Activated T-cell treated with anti-CD3 and anti-CD28 coated beads, Interleukin-2, amount 50 U/mL, for 72 hours (primary cell): Measurements from ENCODE around the gene SRP9. TPM values are rescaled to one million over a fixed set of nuclear protein-coding genes. Genes with fewer than 3 reads are reported as not detected.
"Not testable (repeated sequence)": the region's sequence is repeated elsewhere in the genome, so short reads cannot be mapped to it uniquely, and the experiment has no call there.

ENCODE experiments used
- ATAC-seq, 2 donors: fragments of 150-1000 bp; cut with Tn5 transposase; replicated peaks in 1 of 2; 2 replicates each; pipeline ENCODE4 v1.10.0; 2021; ENCODE audit warnings: moderate library complexity in 2 of 2, mild to moderate bottlenecking in 1 of 2
- DNase-seq, 2 donors: peaks; one replicate each; pipeline ENCODE4 v3.0.0; 2021 to 2022; ENCODE audit warnings: mixed read lengths in 1 of 2
- H3K27ac Mint-ChIP-seq: one replicate; pipeline ENCODE4 v1.8.0; 2022; ENCODE audit warnings: mild to moderate bottlenecking, moderate library complexity, mixed read lengths
- H3K27me3 Mint-ChIP-seq: one replicate; pipeline ENCODE4 v1.8.0; 2022; ENCODE audit warnings: low read depth, mixed read lengths
- H3K36me3 Mint-ChIP-seq, 2 donors: one replicate each; pipeline ENCODE4 v1.8.0; 2022; ENCODE audit warnings: mixed read lengths in 2 of 2, mild to moderate bottlenecking in 1 of 2; ENCODE audit not compliant: insufficient read depth in 2 of 2
- H3K4me1 Mint-ChIP-seq: one replicate; pipeline ENCODE4 v1.8.0; 2022; ENCODE audit warnings: low read depth, mixed read lengths
- H3K4me3 Mint-ChIP-seq, 2 donors: one replicate each; pipeline ENCODE4 v1.8.0; 2022; ENCODE audit warnings: mild to moderate bottlenecking in 2 of 2, mixed read lengths in 2 of 2, moderate library complexity in 2 of 2
- H3K9me3 Mint-ChIP-seq, 2 donors: one replicate each; pipeline ENCODE4 v1.8.0; 2022; ENCODE audit warnings: mixed read lengths in 2 of 2
- total RNA-seq, 2 donors: library from RNA; stranded (reverse); gene quantifications; one replicate each; pipeline ENCODE4 v1.2.3, GENCODE V29; 2022

SRP9 gene
- total RNA-seq, 2 donors from 2014 or later = 217 to 239 TPM

- no peaks in the 10 kb centered on the region for H3K27me3 Mint-ChIP-seq
- peaks cover 2% of the 10 kb centered on the region in 2 donors for H3K36me3 Mint-ChIP-seq
- no peak for DNase-seq
- H3K4me3 Mint-ChIP-seq = no peak overlapping the region
- ATAC-seq = no peak
- H3K4me1 Mint-ChIP-seq = peaks cover 4% of the 10 kb centered on the region
- H3K9me3 Mint-ChIP-seq = no peaks in the 10 kb centered on the region
- no peak overlapping the region for H3K27ac Mint-ChIP-seq
Measured at GRCh38 chr1:225774281-225775147, 3.1 kb upstream of the SRP9 start.

DNA sequence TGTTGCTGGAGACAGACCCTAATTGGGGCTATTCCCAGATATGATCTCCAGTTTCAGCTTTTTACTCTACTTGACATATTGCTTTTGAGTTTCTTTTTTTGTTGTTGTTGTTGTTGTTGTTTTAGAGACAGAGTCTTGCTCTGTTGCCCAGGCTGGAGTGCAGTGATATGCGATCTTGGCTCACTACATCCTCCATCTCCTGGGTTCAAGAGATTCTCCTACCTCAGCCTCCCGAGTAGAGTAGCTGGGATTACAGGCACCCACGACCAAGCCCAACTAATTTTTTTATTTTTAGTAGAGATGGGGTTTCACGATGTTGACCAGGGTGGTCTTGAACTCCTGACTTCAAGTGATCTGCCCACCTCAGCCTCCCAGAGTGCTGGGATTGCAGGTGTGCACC is 1.3 kb upstream of the SRP9 start:
- Mint-ChIP-seq H3K4me1 (peaks cover 19% of the 10 kb centered on the region), H3K27me3 (no peaks in the 10 kb centered on the region), H3K27ac (no peak overlapping the region), H3K9me3 (no peaks in the 10 kb centered on the region), H3K36me3 (peaks cover 6 to 12% of the 10 kb centered on the region in 2 donors), H3K4me3 (no peak overlapping the region)
- ATAC-seq = no peak
- no peak for DNase-seq

DNA sequence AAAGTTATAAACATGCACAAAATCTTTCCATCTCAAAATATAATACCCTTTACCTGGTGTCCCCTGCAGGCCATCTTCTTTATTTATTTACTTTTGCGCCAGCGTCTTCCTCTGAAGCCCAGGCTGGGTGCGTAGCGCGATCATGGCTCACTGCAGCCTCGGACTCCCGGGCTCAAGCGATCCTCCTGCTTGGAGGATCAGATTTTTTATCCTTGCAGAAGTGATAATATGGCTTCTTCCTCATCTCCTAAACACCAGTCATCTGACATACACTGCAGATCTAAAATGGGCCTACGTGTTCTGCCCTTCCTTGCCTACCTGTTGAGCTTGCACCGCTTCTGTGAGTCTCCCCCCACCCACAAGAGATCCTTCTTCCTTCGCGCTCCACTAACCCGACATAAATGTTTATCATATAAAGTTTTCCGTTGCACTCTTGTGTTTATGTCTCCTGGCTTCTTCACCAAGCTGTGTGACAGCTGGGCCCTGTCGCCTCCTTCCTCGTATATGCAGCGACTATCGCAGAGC is 506 bp upstream of the SRP9 start:
- H3K4me3 Mint-ChIP-seq = no peak overlapping the region
- no peak overlapping the region for H3K27ac Mint-ChIP-seq
- no peaks in the 10 kb centered on the region for H3K9me3 Mint-ChIP-seq
- H3K36me3 Mint-ChIP-seq = peaks cover 6 to 12% of the 10 kb centered on the region in 2 donors
- H3K27me3 Mint-ChIP-seq = no peaks in the 10 kb centered on the region
- DNase-seq (no peak), ATAC-seq (peak; percentile 31 to 32)
- H3K4me1 Mint-ChIP-seq = peaks cover 28% of the 10 kb centered on the region

DNA sequence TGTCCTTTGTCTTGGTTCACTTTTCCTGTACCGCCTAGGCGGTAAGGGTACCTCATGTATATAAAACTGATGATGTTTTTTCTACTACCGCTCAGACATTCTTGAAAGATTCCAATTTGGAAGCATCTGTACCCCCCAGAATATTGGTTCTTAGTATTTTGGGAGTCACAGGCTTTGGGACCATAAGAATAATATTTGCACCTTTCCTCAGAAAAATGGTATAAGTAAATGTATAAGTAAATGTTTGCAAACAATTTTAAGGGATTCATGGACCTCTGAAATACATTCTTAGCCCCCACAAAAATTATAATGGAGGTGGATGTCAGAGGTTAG is 677 bp downstream of the SRP9 start:
- ATAC-seq (no peak), DNase-seq (no peak)
- no peaks in the 10 kb centered on the region for H3K9me3 Mint-ChIP-seq
- no peak overlapping the region for H3K27ac Mint-ChIP-seq
- peaks cover 11 to 19% of the 10 kb centered on the region in 2 donors for H3K36me3 Mint-ChIP-seq
- H3K4me3 Mint-ChIP-seq = no peak overlapping the region
- peaks cover 36% of the 10 kb centered on the region for H3K4me1 Mint-ChIP-seq
- H3K27me3 Mint-ChIP-seq = no peaks in the 10 kb centered on the region

DNA sequence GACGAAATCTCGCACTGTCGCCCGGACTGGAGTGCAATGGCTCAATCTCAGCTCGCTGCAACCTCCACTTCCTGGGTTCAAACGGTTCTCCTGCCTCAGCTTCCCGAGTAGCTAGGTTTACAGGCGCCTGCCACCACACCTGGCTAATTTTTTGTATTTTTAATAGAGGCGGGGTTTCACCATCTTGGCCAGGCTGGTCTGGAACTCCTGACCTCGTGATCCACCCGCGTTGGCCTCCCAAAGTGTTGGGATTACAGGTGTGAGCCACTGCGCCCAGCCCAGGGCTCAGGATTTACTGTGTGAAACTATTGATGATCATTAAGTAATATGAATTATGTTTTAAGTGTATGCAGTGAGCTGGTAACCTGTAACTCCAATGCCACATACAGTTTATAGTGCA is 1.5 kb downstream of the SRP9 start:
- not testable (repeated sequence) for H3K4me3 Mint-ChIP-seq, H3K27me3 Mint-ChIP-seq, DNase-seq, H3K9me3 Mint-ChIP-seq, H3K27ac Mint-ChIP-seq, ATAC-seq
- Mint-ChIP-seq H3K4me1 (peaks cover 43% of the 10 kb centered on the region), H3K36me3 (peaks cover 13 to 25% of the 10 kb centered on the region in 2 donors)

DNA sequence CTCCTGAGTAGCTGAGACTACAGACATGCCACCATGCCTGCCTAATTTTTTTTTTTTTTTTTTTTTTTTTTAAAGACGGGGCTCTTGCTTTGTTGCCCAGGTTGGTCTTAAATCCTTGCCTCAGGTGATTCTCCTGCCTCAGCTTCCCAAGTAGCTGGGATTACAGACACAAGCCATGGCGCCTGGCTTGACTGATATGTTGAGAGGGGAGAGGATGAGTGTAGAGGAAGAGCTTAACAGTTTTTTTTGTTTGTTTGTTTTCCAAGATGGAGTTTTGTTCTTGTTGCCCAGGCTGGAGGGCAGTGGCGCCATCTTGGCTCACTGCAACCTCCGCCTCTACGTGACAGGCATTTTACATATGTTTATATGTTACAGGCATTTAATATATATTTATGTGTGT is 2.5 kb downstream of the SRP9 start:
- Mint-ChIP-seq H3K4me3 (peak overlapping the region; percentile 39 to 46), H3K4me1 (peaks cover 43% of the 10 kb centered on the region), H3K27ac (no peak overlapping the region), H3K27me3 (no peaks in the 10 kb centered on the region), H3K9me3 (no peaks in the 10 kb centered on the region), H3K36me3 (peaks cover 11 to 29% of the 10 kb centered on the region in 2 donors)
- DNase-seq = no peak
- ATAC-seq = no peak

- no peaks in the 10 kb centered on the region for H3K9me3 Mint-ChIP-seq
- H3K27me3 Mint-ChIP-seq = no peaks in the 10 kb centered on the region
- H3K36me3 Mint-ChIP-seq = peaks cover 13 to 34% of the 10 kb centered on the region in 2 donors
- H3K27ac Mint-ChIP-seq = peak overlapping the region; percentile 51
- ATAC-seq (no peak), DNase-seq (no peak)
- H3K4me1 Mint-ChIP-seq = peaks cover 43% of the 10 kb centered on the region
- peak overlapping the region; percentile 66 to 75 for H3K4me3 Mint-ChIP-seq
Measured at GRCh38 chr1:225780630-225781029, 3.0 kb downstream of the SRP9 start.

- DNase-seq, ATAC-seq, H3K4me3 Mint-ChIP-seq, H3K4me1 Mint-ChIP-seq, H3K9me3 Mint-ChIP-seq, H3K27me3 Mint-ChIP-seq: not testable (repeated sequence)
- Mint-ChIP-seq H3K36me3 (peaks cover 20 to 58% of the 10 kb centered on the region in 2 donors), H3K27ac (peak overlapping the region; percentile 63)
Measured at GRCh38 chr1:225789142-225789541, 11.5 kb downstream of the SRP9 start.

DNA sequence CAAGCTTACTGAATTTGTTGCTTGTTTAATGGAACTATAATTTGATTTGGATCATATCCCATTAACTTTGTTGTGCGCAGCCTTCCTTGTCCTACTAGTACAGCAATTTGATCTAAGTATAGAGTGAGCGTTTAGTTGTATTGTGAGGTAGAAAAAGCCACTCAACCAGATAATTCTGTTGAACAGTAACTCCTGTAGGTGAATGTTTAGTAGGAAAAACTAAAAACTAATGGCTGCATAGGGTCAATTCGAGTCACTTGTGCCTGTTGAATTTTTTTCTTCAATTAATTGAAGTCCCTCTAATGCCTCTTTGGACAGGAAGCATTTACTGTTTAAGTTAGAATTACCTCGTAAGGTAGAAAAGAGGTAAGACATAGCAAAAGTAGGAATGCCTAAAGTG is 17.3 kb downstream of the SRP9 start:
- ATAC-seq (no peak), DNase-seq (no peak)
- no peaks in the 10 kb centered on the region for H3K27me3 Mint-ChIP-seq
- H3K36me3 Mint-ChIP-seq = peaks cover 12 to 18% of the 10 kb centered on the region in 2 donors
- H3K27ac Mint-ChIP-seq = peak overlapping the region; percentile 46
- H3K4me1 Mint-ChIP-seq = no peaks in the 10 kb centered on the region
- no peak overlapping the region for H3K4me3 Mint-ChIP-seq
- H3K9me3 Mint-ChIP-seq = no peaks in the 10 kb centered on the region

DNA sequence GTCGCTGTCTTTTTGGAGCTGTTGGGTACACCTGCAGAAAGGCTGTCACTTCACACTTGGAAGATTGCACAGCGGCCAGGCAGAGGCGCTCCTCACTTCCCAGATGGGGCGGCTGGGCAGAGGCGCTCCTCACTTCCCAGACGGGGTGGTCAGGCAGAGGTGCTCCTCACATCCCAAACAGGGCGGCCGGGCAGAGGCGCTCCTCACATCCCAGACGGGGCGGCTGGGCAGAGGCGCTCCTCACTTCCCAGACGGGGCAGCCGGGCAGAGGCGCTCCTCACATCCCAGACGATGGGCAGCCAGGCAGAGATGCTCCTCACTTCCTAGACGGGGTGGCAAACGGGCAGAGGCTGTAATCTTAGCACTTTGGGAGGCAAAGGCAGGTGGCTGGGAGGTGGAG is 18.5 kb downstream of the SRP9 start:
- H3K9me3 Mint-ChIP-seq, H3K4me1 Mint-ChIP-seq, H3K27me3 Mint-ChIP-seq, H3K27ac Mint-ChIP-seq, H3K4me3 Mint-ChIP-seq, ATAC-seq, DNase-seq: not testable (repeated sequence)
- peaks cover 11 to 12% of the 10 kb centered on the region in 2 donors for H3K36me3 Mint-ChIP-seq

DNA sequence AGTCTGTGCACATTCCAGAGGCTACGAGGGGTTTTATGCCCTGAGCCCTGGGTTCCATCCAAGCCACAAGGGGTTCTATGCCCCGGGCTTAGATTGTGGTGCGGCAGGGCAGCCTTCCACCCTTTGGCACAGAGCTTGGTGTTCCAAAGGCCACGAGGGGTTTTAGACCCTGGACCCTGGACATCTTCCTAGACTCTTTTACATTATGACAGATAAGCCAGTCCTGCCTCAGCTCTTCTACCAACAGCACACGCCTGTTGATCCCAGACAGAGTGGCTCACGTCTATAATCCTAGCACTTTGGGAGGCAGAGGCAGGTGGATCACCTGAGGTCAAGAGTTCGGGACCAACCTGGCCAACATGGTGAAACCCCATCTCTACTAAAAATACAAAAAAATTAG is 23.5 kb downstream of the SRP9 start:
- H3K27me3 Mint-ChIP-seq, ATAC-seq, H3K4me3 Mint-ChIP-seq, DNase-seq, H3K36me3 Mint-ChIP-seq, H3K27ac Mint-ChIP-seq, H3K9me3 Mint-ChIP-seq, H3K4me1 Mint-ChIP-seq: not testable (repeated sequence)

DNA sequence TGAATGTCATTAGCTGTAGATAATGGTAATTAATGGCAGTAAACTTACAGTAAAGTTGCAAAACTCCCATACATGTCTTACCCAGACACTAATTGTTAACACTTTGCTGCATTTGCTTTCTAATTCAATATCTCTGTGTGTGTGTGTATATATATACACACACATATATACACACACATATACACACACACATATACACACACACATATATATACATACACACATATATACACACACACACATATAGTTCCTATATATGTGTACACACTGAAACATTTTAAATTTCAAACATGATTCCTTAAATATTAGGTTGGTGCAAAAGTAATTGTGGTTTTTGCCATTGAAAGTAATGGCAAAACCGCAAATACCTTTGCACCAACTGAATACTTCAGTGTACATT is 28.6 kb downstream of the SRP9 start:
- DNase-seq (no peak), ATAC-seq (no peak)
- Mint-ChIP-seq H3K4me1 (peaks cover 11% of the 10 kb centered on the region), H3K9me3 (no peaks in the 10 kb centered on the region), H3K27me3 (no peaks in the 10 kb centered on the region), H3K36me3 (no peaks in the 10 kb centered on the region), H3K4me3 (no peak overlapping the region), H3K27ac (no peak overlapping the region)

- not testable (repeated sequence) for H3K27me3 Mint-ChIP-seq, H3K9me3 Mint-ChIP-seq, H3K36me3 Mint-ChIP-seq, H3K27ac Mint-ChIP-seq, DNase-seq, H3K4me3 Mint-ChIP-seq, ATAC-seq
- H3K4me1 Mint-ChIP-seq = peaks cover 11% of the 10 kb centered on the region
Measured at GRCh38 chr1:225806736-225807135, 29.1 kb downstream of the SRP9 start.

DNA sequence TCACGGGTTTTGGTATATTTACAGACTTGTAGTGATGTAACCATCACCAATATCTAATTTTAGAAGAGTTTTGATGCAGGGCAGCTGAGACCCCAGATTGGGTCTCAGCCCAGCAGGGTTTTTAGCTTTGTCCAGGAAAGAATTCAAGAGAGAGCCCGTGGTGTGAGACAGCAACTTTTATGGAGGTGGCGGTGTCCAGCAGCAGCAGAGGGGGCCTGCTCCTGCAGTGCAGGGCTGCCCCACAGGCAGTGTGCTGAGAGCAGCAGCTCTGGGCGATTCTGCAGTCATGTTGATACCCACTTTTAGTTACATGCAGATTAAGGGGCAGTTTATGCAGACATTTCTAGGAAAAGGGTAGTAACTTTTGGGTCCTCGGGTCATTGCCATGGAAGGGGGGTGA is 30.5 kb downstream of the SRP9 start:
- no peaks in the 10 kb centered on the region for H3K27me3 Mint-ChIP-seq
- H3K4me1 Mint-ChIP-seq = peaks cover 11% of the 10 kb centered on the region
- H3K36me3 Mint-ChIP-seq = no peaks in the 10 kb centered on the region
- no peak overlapping the region for H3K27ac Mint-ChIP-seq
- H3K9me3 Mint-ChIP-seq = no peaks in the 10 kb centered on the region
- DNase-seq = no peak
- H3K4me3 Mint-ChIP-seq = no peak overlapping the region
- ATAC-seq = no peak
